ENCODE results near the gene LCT. TPM values are rescaled to one million over a fixed set of nuclear protein-coding genes. Genes with fewer than 3 reads are reported as not detected.

Gene LCT
- total RNA-seq, 6 experiments from 2014 or later = 0.12 TPM; not detected in 5

- Histone ChIP-seq H3K9me3 (no peaks in the 10 kb centered on the region), H3K27me3 (no peaks in the 10 kb centered on the region), H3K4me1 (no peaks in the 10 kb centered on the region), H3K27ac (no peak overlapping the region), H3K4me3 (no peak overlapping the region), H3K36me3 (no peaks in the 10 kb centered on the region)
- DNase-seq (no peak), ATAC-seq (no peak)
- intact Hi-C loops (cut with DNase I) = no loop called here
- TF ChIP-seq CTCF (IDR thresholded peaks at IDR 0.05) = no peak
- TF ChIP-seq POLR2A (IDR thresholded peaks at IDR 0.05) = no peak
- 63% methylated on average over 1 of the region's 2 CpGs for WGBS (ENCODE audit: insufficient coverage, low coverage, low lambda C conversion rate, missing lambda C conversion rate)
Measured at GRCh38 chr2:135803278-135803677, 33.7 kb downstream of the LCT start.

GRCh38 chr2:135802350-135802749, 34.6 kb downstream of the LCT start:
- H3K4me1 ChIP-seq = no peaks in the 10 kb centered on the region
- intact Hi-C loops (cut with DNase I) = no loop called here
- TF ChIP-seq POLR2A (IDR thresholded peaks at IDR 0.05) (no peak), CTCF (IDR thresholded peaks at IDR 0.05) (no peak)
- H3K4me3 ChIP-seq = no peak overlapping the region
- H3K9me3 ChIP-seq = no peaks in the 10 kb centered on the region
- no peak overlapping the region for H3K27ac ChIP-seq
- no peak for DNase-seq
- H3K36me3 ChIP-seq = no peaks in the 10 kb centered on the region
- no peaks in the 10 kb centered on the region for H3K27me3 ChIP-seq
- no peak for ATAC-seq
- WGBS (ENCODE audit: insufficient coverage, low coverage, low lambda C conversion rate, missing lambda C conversion rate) = 63% methylated on average over 3 of the region's 3 CpGs

- 75% methylated on average over 5 of the region's 9 CpGs for WGBS (ENCODE audit: insufficient coverage, low coverage, low lambda C conversion rate, missing lambda C conversion rate)
- intact Hi-C loops (cut with DNase I) = no loop called here
Measured at GRCh38 chr2:135800513-135801460, 36.2 kb downstream of the LCT start.

DNA sequence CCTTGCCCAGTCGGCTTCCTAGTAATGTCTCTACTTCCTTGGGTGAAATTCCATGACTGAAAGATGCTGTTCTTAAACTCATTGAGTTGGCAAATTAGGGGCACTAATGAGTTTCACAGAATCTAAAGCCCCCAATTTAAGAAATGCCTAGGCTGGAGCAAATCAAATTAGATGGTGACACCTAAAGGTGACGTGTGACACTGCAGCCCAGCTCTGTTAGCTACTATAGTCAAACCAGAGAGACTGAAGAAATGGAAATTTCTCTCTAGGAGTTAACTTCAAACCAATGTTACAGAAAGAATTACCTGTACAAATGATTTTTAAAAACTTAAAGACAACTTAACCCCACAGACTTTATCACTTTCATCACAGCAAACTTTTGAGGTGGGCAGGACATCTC, 37.2 kb downstream of the LCT start:
- no peak overlapping the region for H3K4me3 ChIP-seq
- H3K36me3 ChIP-seq = no peaks in the 10 kb centered on the region
- no peaks in the 10 kb centered on the region for H3K27me3 ChIP-seq
- H3K9me3 ChIP-seq = no peaks in the 10 kb centered on the region
- TF ChIP-seq POLR2A (IDR thresholded peaks at IDR 0.05) (no peak), CTCF (IDR thresholded peaks at IDR 0.05) (no peak)
- no peaks in the 10 kb centered on the region for H3K4me1 ChIP-seq
- H3K27ac ChIP-seq = no peak overlapping the region
- DNase-seq = no peak
- WGBS (ENCODE audit: insufficient coverage, low coverage, low lambda C conversion rate, missing lambda C conversion rate) = 30% methylated on average over 2 of the region's 2 CpGs
- no peak for ATAC-seq
- intact Hi-C loops (cut with DNase I) = no loop called here

More at GRCh38 chr2:135800513-135801460, 36.2 kb downstream of the LCT start:
- no peak for ATAC-seq
- no peak overlapping the region for H3K4me3 ChIP-seq
- no peaks in the 10 kb centered on the region for H3K27me3 ChIP-seq
- no peaks in the 10 kb centered on the region for H3K4me1 ChIP-seq
- H3K9me3 ChIP-seq = no peaks in the 10 kb centered on the region
- DNase-seq = no peak
- no peak overlapping the region for H3K27ac ChIP-seq
- TF ChIP-seq CTCF (IDR thresholded peaks at IDR 0.05) (no peak), POLR2A (IDR thresholded peaks at IDR 0.05) (no peak)
- H3K36me3 ChIP-seq = no peaks in the 10 kb centered on the region
